ENCODE data around the gene SRD5A2.
"Not testable (repeated sequence)": the region's sequence is repeated elsewhere in the genome, so short reads cannot be mapped to it uniquely, and the experiment has no call there.

Gene SRD5A2

DNA sequence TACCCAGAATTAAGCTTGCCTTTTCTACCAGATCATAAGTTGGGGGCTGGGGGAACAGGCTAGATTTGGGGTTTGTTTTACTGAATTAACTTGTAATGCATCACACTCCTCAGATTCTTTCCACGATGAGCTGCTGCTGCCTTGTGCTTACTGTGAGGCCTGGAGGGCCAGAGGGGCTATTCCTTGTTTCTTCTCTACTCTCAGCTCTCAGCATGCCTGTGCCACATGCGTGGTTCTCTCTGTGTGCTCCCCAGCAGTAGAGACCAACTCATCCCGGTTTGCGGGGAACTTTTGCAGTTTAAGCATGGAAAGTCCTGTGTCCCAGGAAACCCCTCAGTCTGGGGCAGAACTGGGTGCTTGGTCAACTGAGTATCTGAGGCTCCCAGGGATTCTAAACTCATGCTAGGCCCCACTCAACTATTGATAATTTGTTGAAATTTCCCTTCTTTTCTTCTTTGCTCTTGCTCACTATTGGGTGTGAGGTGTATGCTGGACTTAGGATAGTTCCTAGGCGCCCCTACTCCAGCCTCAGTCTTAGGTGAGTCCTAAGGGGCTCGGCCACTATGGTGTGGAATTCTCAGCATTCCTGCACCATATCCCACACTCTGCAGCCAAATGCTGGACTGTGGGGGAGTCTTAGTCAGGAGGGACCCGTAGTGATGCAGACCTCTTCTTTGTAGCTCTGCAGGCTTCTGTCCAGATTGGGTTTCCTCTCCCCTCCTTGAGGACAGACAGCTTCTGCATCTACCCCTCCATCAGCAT lies 63.1 kb downstream of the SRD5A2 start:
- Histone ChIP-seq H3K27ac (ENCODE audit: low read length) (no peak overlapping the region), H3K4me3 (ENCODE audit: low read length) (no peak overlapping the region), H3K4me1 (ENCODE audit: control insufficient read depth, insufficient read depth, low read length) (no peaks in the 10 kb centered on the region), H3K9me3 (ENCODE audit: control insufficient read depth, insufficient read depth, low read length) (no peaks in the 10 kb centered on the region), H3K36me3 (ENCODE audit: control insufficient read depth, insufficient read depth, low read length) (no peaks in the 10 kb centered on the region), H3K27me3 (ENCODE audit: control insufficient read depth, insufficient read depth, low read length) (no peaks in the 10 kb centered on the region)
- DNase-seq (ENCODE audit: low read depth, low spot score), result no peak
- no CpG with 5 or more reads among the region's 7 CpGs for WGBS (ENCODE audit: insufficient coverage, insufficient read length)

DNA sequence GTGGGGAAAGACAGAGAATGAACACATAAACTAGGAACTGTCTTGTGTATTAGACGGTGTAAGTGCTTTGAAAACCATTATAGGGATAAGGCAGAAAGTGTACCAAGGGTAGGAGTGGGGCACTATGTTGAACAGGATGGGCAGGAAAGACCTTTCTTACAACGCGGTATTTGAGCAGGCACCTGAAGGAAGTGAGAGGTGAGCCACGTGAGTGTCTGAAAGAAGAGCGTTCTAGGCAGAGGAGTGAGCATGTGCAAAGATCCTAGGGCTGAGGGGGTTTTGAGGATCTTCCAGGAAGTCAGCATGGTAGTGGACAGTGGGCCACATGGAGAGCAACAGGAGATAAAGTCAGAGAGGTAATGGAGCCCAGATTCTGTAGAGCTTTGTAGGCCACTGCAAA lies 65.2 kb downstream of the SRD5A2 start:
- H3K27ac ChIP-seq (ENCODE audit: low read length), result no peak overlapping the region
- no peaks in the 10 kb centered on the region for H3K36me3 ChIP-seq (ENCODE audit: control insufficient read depth, insufficient read depth, low read length)
- H3K9me3 ChIP-seq (ENCODE audit: control insufficient read depth, insufficient read depth, low read length), result no peaks in the 10 kb centered on the region
- DNase-seq (ENCODE audit: low read depth, low spot score), result no peak
- H3K4me3 ChIP-seq (ENCODE audit: low read length), result no peak overlapping the region
- no peaks in the 10 kb centered on the region for H3K27me3 ChIP-seq (ENCODE audit: control insufficient read depth, insufficient read depth, low read length)
- no CpG with 5 or more reads among the region's 5 CpGs for WGBS (ENCODE audit: insufficient coverage, insufficient read length)
- no peaks in the 10 kb centered on the region for H3K4me1 ChIP-seq (ENCODE audit: control insufficient read depth, insufficient read depth, low read length)

DNA sequence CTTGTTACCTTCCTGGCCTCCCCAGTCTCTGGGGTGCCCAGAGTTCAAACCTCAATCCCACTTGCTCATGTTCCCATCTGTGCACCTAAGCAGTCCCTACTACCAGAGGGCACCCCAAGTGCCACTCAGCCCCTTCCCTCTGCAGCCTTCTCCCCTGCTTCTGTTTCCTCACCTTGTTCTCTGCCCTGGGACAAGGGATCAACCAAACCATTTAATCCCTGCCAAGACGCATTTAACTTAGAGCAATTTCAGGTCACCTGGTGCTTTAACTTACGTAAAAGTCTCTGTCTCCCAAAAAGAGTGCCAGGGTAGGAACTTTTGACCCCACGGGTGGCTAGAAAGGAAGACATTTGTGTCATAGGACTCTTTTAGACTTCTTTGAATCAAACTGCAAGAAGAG lies 67.2 kb downstream of the SRD5A2 start:
- Histone ChIP-seq H3K27ac (ENCODE audit: low read length) (no peak overlapping the region), H3K4me3 (ENCODE audit: low read length) (no peak overlapping the region), H3K36me3 (ENCODE audit: control insufficient read depth, insufficient read depth, low read length) (no peaks in the 10 kb centered on the region), H3K9me3 (ENCODE audit: control insufficient read depth, insufficient read depth, low read length) (no peaks in the 10 kb centered on the region), H3K4me1 (ENCODE audit: control insufficient read depth, insufficient read depth, low read length) (no peaks in the 10 kb centered on the region), H3K27me3 (ENCODE audit: control insufficient read depth, insufficient read depth, low read length) (no peaks in the 10 kb centered on the region)
- WGBS (ENCODE audit: insufficient coverage, insufficient read length), result no CpG with 5 or more reads among the region's 3 CpGs
- DNase-seq (ENCODE audit: low read depth, low spot score), result no peak

DNA sequence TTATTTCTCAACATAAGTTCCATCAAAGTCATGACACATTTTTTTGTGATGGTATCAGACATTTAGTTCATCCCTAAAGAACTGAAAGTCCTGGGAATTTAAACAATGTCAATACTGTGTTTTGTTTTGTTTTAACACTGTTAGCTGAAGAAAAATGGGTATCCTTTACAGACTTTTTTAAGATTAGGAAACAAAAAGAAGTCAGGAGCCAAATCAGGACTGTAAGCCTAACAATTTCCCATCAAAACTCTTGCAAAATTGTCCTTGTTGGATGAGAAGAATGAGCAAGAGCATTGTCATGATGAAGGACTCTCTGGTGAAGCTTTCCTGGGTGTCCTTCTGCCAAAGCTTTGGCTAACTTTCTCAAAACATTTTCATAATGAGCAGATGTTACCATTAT lies 69.4 kb downstream of the SRD5A2 start:
- no peaks in the 10 kb centered on the region for H3K9me3 ChIP-seq (ENCODE audit: control insufficient read depth, insufficient read depth, low read length)
- H3K27ac ChIP-seq (ENCODE audit: low read length), result no peak overlapping the region
- no peak overlapping the region for H3K4me3 ChIP-seq (ENCODE audit: low read length)
- DNase-seq (ENCODE audit: low read depth, low spot score), result no peak
- H3K36me3 ChIP-seq (ENCODE audit: control insufficient read depth, insufficient read depth, low read length), result no peaks in the 10 kb centered on the region
- no peaks in the 10 kb centered on the region for H3K4me1 ChIP-seq (ENCODE audit: control insufficient read depth, insufficient read depth, low read length)
- H3K27me3 ChIP-seq (ENCODE audit: control insufficient read depth, insufficient read depth, low read length), result no peaks in the 10 kb centered on the region

GRCh38 chr2:31505111-31505510 lies 75.6 kb downstream of the SRD5A2 start:
- no peak overlapping the region for H3K4me3 ChIP-seq (ENCODE audit: low read length)
- DNase-seq (ENCODE audit: low read depth, low spot score), result no peak
- H3K27ac ChIP-seq (ENCODE audit: low read length), result no peak overlapping the region
- no peaks in the 10 kb centered on the region for H3K36me3 ChIP-seq (ENCODE audit: control insufficient read depth, insufficient read depth, low read length)
- H3K9me3 ChIP-seq (ENCODE audit: control insufficient read depth, insufficient read depth, low read length), result no peaks in the 10 kb centered on the region
- no CpG with 5 or more reads among the region's 2 CpGs for WGBS (ENCODE audit: insufficient coverage, insufficient read length)
- no peaks in the 10 kb centered on the region for H3K4me1 ChIP-seq (ENCODE audit: control insufficient read depth, insufficient read depth, low read length)
- H3K27me3 ChIP-seq (ENCODE audit: control insufficient read depth, insufficient read depth, low read length), result no peaks in the 10 kb centered on the region

- H3K27ac ChIP-seq (ENCODE audit: low read length), result no peak overlapping the region
- WGBS (ENCODE audit: insufficient coverage, insufficient read length), result no CpG with 5 or more reads among the region's 2 CpGs
- DNase-seq (ENCODE audit: low read depth, low spot score), result no peak
- H3K27me3 ChIP-seq (ENCODE audit: control insufficient read depth, insufficient read depth, low read length), result no peaks in the 10 kb centered on the region
- no peaks in the 10 kb centered on the region for H3K4me1 ChIP-seq (ENCODE audit: control insufficient read depth, insufficient read depth, low read length)
- H3K4me3 ChIP-seq (ENCODE audit: low read length), result no peak overlapping the region
- no peaks in the 10 kb centered on the region for H3K9me3 ChIP-seq (ENCODE audit: control insufficient read depth, insufficient read depth, low read length)
- no peaks in the 10 kb centered on the region for H3K36me3 ChIP-seq (ENCODE audit: control insufficient read depth, insufficient read depth, low read length)
Observed at GRCh38 chr2:31504311-31504710, 76.4 kb downstream of the SRD5A2 start.

DNA sequence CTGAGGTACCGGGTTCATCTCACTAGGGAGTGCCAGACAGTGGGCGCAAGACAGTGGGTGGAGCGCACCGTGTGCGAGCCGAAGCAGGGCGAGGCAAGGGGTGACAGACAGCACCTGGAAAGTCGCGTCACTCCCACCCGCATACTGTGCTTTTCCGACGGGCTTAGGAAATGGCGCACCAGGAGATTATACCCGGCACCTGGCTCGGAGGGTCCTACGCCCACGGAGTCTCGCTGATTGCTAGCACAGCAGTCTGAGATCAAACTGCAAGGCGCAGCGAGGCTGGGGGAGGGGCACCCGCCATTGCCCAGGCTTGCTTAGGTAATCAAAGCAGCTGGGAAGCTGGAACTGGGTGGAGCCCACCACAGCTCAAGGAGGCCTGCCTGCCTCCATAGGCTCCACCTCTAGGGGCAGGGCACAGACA lies 84.3 kb downstream of the SRD5A2 start:
- peak overlapping the region; percentile 76; the same call in 1 of the 2 replicates for H3K4me3 ChIP-seq (ENCODE audit: low read length)
- not testable (repeated sequence) for DNase-seq (ENCODE audit: low read depth, low spot score); H3K36me3 ChIP-seq (ENCODE audit: control insufficient read depth, insufficient read depth, low read length); H3K4me1 ChIP-seq (ENCODE audit: control insufficient read depth, insufficient read depth, low read length); H3K27me3 ChIP-seq (ENCODE audit: control insufficient read depth, insufficient read depth, low read length); H3K9me3 ChIP-seq (ENCODE audit: control insufficient read depth, insufficient read depth, low read length); H3K27ac ChIP-seq (ENCODE audit: low read length)
- WGBS (ENCODE audit: insufficient coverage, insufficient read length), result no CpG with 5 or more reads among the region's 21 CpGs

DNA sequence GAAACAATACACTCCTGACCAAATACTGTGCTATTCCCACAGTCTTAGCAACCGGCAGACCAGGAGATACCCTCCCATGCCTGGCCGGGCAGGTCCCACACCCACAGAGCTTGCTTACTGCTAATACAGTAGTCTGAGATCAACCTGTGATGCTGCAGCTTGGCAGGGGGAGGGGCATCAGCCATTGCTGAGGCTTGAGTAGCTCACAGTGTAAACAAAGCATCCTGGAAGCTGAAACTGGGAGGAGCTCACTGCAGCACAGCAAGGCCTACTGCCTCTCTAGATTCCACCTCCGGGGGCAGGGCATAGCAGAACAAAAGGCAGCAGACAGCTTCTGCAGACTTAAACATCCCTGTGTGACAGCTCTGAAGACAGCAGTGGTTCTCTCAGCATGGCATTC lies 91.4 kb downstream of the SRD5A2 start:
- H3K36me3 ChIP-seq (ENCODE audit: control insufficient read depth, insufficient read depth, low read length); H3K4me3 ChIP-seq (ENCODE audit: low read length); H3K27me3 ChIP-seq (ENCODE audit: control insufficient read depth, insufficient read depth, low read length); H3K4me1 ChIP-seq (ENCODE audit: control insufficient read depth, insufficient read depth, low read length); H3K9me3 ChIP-seq (ENCODE audit: control insufficient read depth, insufficient read depth, low read length); H3K27ac ChIP-seq (ENCODE audit: low read length): not testable (repeated sequence)
- peak; percentile 64 for DNase-seq (ENCODE audit: low read depth, low spot score)
- WGBS (ENCODE audit: insufficient coverage, insufficient read length), result no CpG with 5 or more reads among the region's 3 CpGs

- WGBS (ENCODE audit: insufficient coverage, insufficient read length), result no CpG with 5 or more reads among the region's 2 CpGs
- no peak overlapping the region for H3K27ac ChIP-seq (ENCODE audit: low read length)
- no peaks in the 10 kb centered on the region for H3K27me3 ChIP-seq (ENCODE audit: control insufficient read depth, insufficient read depth, low read length)
- no peaks in the 10 kb centered on the region for H3K9me3 ChIP-seq (ENCODE audit: control insufficient read depth, insufficient read depth, low read length)
- H3K36me3 ChIP-seq (ENCODE audit: control insufficient read depth, insufficient read depth, low read length), result no peaks in the 10 kb centered on the region
- DNase-seq (ENCODE audit: low read depth, low spot score), result no peak
- no peak overlapping the region for H3K4me3 ChIP-seq (ENCODE audit: low read length)
- no peaks in the 10 kb centered on the region for H3K4me1 ChIP-seq (ENCODE audit: control insufficient read depth, insufficient read depth, low read length)
Observed at GRCh38 chr2:31483246-31483645, 97.5 kb downstream of the SRD5A2 start.

DNA sequence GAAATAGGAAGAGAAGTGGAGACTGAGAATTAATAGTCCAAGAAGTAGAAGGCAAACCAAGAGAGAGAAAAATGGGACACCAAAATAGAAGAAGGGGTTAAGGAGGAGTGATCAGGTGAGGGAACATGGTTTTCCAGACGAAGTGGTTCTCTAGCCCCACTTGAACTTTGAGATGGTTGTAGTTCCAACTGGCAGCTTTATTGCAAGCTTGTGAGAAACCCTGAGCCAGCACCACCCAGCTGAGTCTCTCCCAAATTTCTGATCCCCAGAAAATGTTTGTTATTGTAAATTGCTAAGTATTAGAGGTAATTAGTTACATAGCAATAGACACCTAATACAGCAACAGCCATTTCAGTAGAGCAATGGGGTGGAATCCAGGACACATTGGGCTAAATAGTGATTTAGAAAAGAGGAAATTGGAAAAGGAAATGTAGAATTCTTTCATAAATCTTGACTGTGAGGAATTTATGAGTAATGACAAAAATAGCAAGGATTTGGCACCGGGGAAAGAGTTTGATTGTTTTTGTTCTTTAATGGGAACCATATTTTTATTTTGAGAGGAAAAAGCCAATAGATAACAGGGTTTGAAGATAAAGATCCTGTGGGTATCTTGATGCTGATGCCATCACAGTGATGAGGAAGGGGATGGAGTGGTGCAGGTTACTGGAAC lies 104.1 kb downstream of the SRD5A2 start:
- Histone ChIP-seq H3K9me3 (ENCODE audit: control insufficient read depth, insufficient read depth, low read length) (no peaks in the 10 kb centered on the region), H3K27me3 (ENCODE audit: control insufficient read depth, insufficient read depth, low read length) (no peaks in the 10 kb centered on the region), H3K4me3 (ENCODE audit: low read length) (no peak overlapping the region), H3K27ac (ENCODE audit: low read length) (no peak overlapping the region), H3K4me1 (ENCODE audit: control insufficient read depth, insufficient read depth, low read length) (no peaks in the 10 kb centered on the region), H3K36me3 (ENCODE audit: control insufficient read depth, insufficient read depth, low read length) (no peaks in the 10 kb centered on the region)
- WGBS (ENCODE audit: insufficient coverage, insufficient read length), result no CpG with 5 or more reads among the region's 2 CpGs
- DNase-seq (ENCODE audit: low read depth, low spot score), result no peak

DNA sequence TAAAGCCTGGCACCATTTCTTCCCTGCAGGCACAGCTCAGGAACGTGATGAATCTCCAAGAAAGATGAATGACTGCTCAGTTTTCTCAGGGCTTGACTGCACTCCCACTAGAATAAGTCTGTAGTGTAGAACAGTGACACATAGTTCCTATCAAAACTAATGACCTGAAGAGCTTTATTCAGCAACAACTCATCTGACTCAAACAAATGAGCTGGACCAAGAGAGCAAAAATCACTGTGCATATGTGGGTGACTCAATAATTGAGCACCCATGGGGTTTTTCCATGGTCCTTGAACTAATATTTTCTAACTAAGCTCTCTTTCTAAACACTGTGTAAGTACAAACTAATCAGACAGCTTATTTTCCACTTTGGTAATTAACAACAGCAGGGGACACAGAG lies 105.0 kb downstream of the SRD5A2 start:
- WGBS (ENCODE audit: insufficient coverage, insufficient read length), result no CpG with 5 or more reads among the region's 1 CpG
- no peak for DNase-seq (ENCODE audit: low read depth, low spot score)
- H3K27me3 ChIP-seq (ENCODE audit: control insufficient read depth, insufficient read depth, low read length), result no peaks in the 10 kb centered on the region
- H3K9me3 ChIP-seq (ENCODE audit: control insufficient read depth, insufficient read depth, low read length), result no peaks in the 10 kb centered on the region
- H3K36me3 ChIP-seq (ENCODE audit: control insufficient read depth, insufficient read depth, low read length), result no peaks in the 10 kb centered on the region
- no peak overlapping the region for H3K27ac ChIP-seq (ENCODE audit: low read length)
- H3K4me3 ChIP-seq (ENCODE audit: low read length), result no peak overlapping the region
- no peaks in the 10 kb centered on the region for H3K4me1 ChIP-seq (ENCODE audit: control insufficient read depth, insufficient read depth, low read length)

Data from iPS DF 6.9 (cell line).